Measurements from ENCODE around the gene LNX1.
"Not testable (repeated sequence)": the region's sequence is repeated elsewhere in the genome, so short reads cannot be mapped to it uniquely, and the experiment has no call there.

LNX1 gene

GRCh38 chr4:53490965-53491622 lies 100.2 kb downstream of the LNX1 start:
- DNase-seq = no peak

- DNase-seq = no peak
Measured at GRCh38 chr4:53490161-53490956, 100.9 kb downstream of the LNX1 start.

- DNase-seq = no peak
Measured at GRCh38 chr4:53489279-53489889, 101.9 kb downstream of the LNX1 start.

- no peak for DNase-seq
Measured at GRCh38 chr4:53487766-53488165, 103.5 kb downstream of the LNX1 start.

- no peak for DNase-seq
Measured at GRCh38 chr4:53485658-53486040, 105.6 kb downstream of the LNX1 start.

- DNase-seq = no peak
Measured at GRCh38 chr4:53484911-53485657, 106.2 kb downstream of the LNX1 start.

- DNase-seq = no peak
Measured at GRCh38 chr4:53483250-53483649, 108.0 kb downstream of the LNX1 start.

GRCh38 chr4:53481586-53481985 lies 109.7 kb downstream of the LNX1 start:
- DNase-seq = no peak

GRCh38 chr4:53480909-53481308 lies 110.4 kb downstream of the LNX1 start:
- DNase-seq = no peak

- no peak for DNase-seq
Measured at GRCh38 chr4:53479736-53480525, 111.4 kb downstream of the LNX1 start.

- no peak for DNase-seq
Measured at GRCh38 chr4:53478671-53479456, 112.4 kb downstream of the LNX1 start.

- DNase-seq = no peak
Measured at GRCh38 chr4:53477636-53478035, 113.7 kb downstream of the LNX1 start.

- no peak for DNase-seq
Measured at GRCh38 chr4:53477038-53477565, 114.2 kb downstream of the LNX1 start.

GRCh38 chr4:53476232-53477037 lies 114.9 kb downstream of the LNX1 start:
- DNase-seq = no peak

- not testable (repeated sequence) for DNase-seq
Measured at GRCh38 chr4:53466576-53466975, 124.7 kb downstream of the LNX1 start.

GRCh38 chr4:53465891-53466290 lies 125.4 kb downstream of the LNX1 start:
- no peak for DNase-seq

GRCh38 chr4:53465281-53465680 lies 126.0 kb downstream of the LNX1 start:
- DNase-seq = no peak

- no peak for DNase-seq
Measured at GRCh38 chr4:53463340-53463739, 127.9 kb downstream of the LNX1 start.

- no peak for DNase-seq
Measured at GRCh38 chr4:53461244-53461643, 130.0 kb downstream of the LNX1 start.

- no peak for DNase-seq
Measured at GRCh38 chr4:53459548-53459947, 131.7 kb downstream of the LNX1 start.

- DNase-seq = no peak
Measured at GRCh38 chr4:53456178-53456577, 135.1 kb downstream of the LNX1 start.

All from activated CD4-positive, alpha-beta T cell treated with anti-CD3 and anti-CD28 coated beads, Interleukin-2, Interleukin-6, amounts not matched to agents 100 ng/mL and 50 ng/mL, durations not matched to agents 16 hours and 8 hours (primary cell).